Placental epithelial cell (primary cell): Measurements from ENCODE around the gene LTO1. TPM values are rescaled to one million over a fixed set of nuclear protein-coding genes. Genes with fewer than 3 reads are reported as not detected.

Experiments
- total RNA-seq: library from RNA; depleted of rRNA; stranded (reverse); fragments of >200 nt; gene quantifications from 2 replicates; pipeline ENCODE4 v1.2.3, GENCODE V29; 2012

The LTO1 gene, protein sequence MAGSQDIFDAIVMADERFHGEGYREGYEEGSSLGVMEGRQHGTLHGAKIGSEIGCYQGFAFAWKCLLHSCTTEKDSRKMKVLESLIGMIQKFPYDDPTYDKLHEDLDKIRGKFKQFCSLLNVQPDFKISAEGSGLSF
- 17.3 and 19.4 TPM in 2 replicates for total RNA-seq

GRCh38 chr11:69674886-69675714, at the start of gene LTO1:
TSS of gene LTO1 (minus strand) at chr11:69675353. CDS start at chr11:69675239, 114 bp downstream.

GRCh38 chr11:69703768-69704507, 28.8 kb upstream of the LTO1 start, which contains the start of gene FGF19:
TSS of gene FGF19 (minus strand) at chr11:69704022. CDS start at chr11:69703876, 146 bp downstream.

DNA sequence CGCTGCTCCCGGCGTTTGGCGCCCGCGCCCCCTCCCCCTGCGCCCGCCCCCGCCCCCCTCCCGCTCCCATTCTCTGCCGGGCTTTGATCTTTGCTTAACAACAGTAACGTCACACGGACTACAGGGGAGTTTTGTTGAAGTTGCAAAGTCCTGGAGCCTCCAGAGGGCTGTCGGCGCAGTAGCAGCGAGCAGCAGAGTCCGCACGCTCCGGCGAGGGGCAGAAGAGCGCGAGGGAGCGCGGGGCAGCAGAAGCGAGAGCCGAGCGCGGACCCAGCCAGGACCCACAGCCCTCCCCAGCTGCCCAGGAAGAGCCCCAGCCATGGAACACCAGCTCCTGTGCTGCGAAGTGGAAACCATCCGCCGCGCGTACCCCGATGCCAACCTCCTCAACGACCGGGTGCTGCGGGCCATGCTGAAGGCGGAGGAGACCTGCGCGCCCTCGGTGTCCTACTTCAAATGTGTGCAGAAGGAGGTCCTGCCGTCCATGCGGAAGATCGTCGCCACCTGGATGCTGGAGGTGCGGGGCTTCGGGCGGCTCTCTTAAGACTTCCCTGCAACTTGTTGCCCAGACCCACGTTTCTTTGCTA, 34.1 kb downstream of the LTO1 start, which contains the start of gene CCND1:
CCND1 (plus strand) TSS at position 162 of the 587 bp plus-strand sequence; CDS start at position 320, 158 bp downstream.

Other genes with a start within 250 kb of the LTO1 start
- not detected in 2 replicates for gene LINC01488, start 193.7 kb downstream of the LTO1 start, total RNA-seq
- gene CCND1, start 34.2 kb downstream of the LTO1 start, total RNA-seq = 81.3 and 297 TPM in 2 replicates
- not detected in 2 replicates for gene FGF19, start 28.7 kb upstream of the LTO1 start, total RNA-seq
- gene FGF4, start 100.0 kb upstream of the LTO1 start, total RNA-seq = not detected in 2 replicates
- gene FGF3, start 144.1 kb upstream of the LTO1 start, total RNA-seq = not detected in 2 replicates